ENCODE data around the gene ASB1.
"Not testable (repeated sequence)": the region's sequence is repeated elsewhere in the genome, so short reads cannot be mapped to it uniquely, and the experiment has no call there.

The ASB1 gene

DNA sequence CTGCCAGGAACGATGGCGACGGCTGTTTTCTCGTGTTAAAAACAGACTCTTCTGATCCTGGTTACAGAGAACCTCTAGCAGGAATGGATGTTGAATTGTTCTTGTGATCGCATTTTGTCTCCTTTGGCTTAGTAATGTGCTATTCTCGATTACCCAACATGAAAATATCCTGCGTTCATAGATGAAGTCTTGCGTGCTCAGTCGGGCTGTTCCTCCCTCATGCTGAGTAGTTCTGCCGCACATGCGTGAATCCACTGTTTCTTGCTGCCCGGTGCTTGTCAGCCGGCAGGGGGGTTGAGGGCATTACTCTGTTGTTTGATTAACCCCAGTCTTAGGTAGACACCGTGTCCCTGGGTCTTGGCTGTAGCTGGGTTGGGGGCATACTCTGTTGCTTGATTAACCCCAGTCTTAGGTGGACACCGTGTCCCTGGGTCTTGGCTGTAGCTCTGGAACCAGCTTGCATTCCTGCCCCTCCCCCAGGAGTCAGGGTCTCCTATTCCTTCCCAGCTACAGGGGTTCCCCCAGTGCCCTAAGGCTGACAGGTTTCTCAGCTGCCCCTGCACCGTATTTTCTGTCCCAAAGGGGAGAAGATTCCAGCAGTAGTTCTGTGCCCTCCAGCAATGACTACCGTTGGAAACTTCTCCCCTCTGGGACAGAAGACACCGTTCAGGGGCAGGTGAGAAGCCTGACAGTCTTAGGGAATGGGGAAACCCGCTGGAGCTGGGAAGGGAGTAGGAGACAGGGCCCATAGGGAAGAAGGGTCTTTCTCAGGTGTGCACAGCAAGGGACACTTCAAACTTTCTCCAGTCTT is 22.1 kb upstream of the ASB1 start:
- no peak for DNase-seq

DNA sequence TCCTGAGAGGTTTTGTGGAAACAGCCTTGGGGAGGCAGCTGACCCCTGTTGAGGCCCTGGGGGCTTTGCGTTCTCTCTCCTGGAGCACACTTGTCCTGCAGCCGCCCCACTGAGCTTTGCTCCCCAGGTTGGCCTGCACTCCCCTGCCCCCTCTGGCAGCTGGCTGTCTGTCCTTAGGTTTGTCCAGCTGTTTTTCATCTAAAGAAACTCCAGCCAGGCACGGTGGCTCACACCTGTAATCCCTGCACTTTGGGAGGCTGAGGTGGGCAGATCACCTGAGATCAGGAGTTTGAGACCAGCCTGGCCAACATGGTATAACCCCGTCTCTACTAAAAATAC is 21.5 kb upstream of the ASB1 start:
- not testable (repeated sequence) for DNase-seq

DNA sequence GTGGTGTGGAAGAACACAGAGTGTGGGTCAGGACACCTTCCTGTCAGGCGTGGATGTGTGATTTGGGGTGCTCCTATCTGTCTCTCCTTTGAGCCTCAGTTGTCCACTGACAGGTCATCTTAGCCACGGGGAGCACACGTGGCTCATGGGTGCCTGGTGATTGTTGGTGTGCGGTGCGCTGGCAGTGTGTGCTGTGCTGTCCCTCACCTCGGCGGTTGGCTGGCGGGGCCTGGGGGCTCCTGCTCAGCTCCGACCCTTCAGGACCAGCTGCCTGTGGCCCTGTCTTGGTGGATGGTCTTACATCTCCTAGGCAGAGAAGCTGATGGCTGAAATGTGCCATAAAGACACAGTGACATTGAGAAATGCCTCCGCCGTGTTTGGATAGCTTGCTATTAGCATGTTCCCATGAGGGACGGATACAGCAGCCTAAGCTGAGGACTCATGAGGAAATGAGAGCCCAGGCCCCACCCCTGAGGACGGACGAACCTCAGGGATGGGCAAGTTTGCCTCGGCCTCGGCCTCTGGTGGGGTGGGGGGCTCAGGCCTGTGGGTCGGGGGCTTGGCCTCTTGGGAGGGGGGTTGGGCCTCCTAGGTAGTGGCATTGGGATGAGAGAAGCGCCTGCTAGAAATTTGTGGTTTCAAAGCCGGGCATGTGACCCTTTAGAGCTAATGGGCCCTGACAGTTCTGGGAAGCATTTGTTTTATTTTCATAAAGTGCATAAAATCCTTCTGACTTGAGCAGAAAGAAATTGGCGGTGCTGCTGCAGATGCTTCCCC is 20.3 kb upstream of the ASB1 start:
- no peak for DNase-seq

DNA sequence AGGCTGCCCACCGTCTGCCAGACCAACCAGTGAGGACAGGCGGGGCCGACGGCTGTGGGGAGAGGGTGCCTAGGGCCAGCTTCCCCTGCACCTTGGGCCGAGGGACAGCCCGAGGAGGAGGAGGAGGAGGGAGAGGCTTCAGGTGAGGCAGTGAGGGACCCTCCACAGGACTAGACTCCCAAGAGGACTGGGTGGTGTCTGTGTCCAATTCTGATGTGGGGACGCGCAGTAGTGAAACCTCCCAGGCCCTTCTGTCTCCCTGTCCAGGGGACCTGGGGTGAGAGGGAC is 19.8 kb upstream of the ASB1 start:
- no peak for DNase-seq

DNA sequence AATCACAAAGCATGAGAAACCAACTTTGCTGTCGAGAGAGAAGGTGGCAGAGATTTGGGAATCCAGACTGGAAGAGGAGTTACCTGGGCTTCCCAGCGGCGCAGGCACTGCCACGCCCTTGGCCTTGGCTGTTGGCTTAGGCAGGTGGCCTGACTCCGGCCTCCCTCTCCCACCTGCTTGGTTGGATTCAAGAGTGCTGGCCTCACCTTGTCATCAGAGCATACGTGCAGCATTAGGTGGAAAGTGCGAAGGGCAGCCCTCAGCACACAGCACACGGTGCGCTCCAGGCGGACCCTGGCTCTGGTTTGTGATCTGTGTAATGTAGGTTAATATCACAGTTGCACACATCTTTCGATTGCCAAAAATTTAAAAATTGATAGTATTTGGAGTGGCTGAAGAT is 19.2 kb upstream of the ASB1 start:
- no peak for DNase-seq

DNA sequence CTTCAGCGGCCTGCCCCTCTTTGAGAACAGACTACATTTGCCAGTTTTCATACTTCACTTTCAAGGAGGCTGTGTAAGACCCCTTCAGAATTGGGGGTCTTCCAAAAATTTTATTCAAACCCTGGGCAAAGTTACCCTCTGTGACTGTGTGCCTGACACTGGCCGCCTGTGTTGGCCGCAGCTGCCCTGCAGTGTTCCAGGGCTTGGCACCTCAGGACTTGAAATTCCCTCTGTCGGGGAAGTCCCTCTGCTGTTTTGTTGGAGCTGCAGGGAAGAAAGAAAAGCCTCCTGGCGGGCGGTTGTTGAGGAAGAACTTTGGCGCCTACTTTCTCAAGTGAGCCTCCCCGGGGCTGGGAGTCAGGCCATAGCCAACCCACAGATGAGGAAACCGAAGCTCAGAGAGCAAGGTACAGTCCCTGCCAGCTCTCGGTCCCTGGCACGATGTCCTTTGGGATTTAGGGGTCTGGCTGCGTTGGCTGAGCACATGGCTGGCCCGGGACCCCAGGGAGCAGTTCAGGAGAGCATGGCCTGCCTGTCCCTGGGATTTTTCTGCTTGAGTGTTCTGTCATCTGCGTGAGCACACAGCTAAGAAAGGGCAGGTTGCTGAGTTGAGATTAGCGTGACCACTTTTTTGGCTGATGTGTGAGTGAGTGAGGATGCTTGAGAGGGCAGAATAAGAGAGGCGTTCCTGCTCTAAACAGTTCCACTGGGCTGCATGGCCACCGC is 17.9 kb upstream of the ASB1 start:
- no peak for DNase-seq

DNA sequence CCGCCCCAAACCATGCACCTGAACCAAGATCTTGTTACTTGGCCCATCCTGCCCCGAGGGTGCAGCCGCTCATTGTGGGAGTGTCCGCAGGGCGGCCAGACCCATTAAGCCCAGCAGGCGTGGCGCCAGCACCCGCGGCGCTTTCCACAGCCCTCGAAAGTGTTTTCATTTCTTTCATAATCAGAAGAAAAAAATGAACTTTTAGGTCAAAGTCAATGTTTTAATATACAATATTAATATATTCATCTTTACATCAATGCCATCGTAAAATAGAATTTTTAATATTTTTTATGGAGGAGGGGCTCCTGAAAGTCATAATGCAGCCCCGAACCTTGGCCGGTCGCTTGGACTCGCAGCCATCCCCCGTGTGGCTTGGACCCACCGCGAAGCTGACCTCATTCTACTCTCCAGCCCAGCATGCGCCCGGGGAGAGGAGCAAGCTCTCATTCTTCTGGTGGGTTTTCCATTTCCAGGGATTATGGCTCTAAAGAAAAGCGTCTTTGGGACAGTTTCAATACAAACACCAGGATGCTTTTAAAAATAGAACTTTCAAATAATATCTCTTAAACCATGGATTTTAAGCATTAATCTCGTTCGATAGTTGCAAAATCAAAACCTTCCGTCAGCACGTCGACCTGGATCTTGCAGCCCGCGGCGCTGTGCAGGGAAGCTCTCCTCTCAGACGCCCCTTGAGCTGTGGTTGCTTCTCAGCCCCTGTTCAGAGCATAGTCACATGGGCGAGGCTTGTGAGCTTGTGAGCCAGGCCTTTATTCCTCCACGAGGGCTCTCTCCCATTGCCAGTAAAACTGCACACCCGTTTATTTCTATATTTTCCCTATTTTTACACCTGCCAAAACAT is 17.2 kb upstream of the ASB1 start:
- DNase-seq = no peak

DNA sequence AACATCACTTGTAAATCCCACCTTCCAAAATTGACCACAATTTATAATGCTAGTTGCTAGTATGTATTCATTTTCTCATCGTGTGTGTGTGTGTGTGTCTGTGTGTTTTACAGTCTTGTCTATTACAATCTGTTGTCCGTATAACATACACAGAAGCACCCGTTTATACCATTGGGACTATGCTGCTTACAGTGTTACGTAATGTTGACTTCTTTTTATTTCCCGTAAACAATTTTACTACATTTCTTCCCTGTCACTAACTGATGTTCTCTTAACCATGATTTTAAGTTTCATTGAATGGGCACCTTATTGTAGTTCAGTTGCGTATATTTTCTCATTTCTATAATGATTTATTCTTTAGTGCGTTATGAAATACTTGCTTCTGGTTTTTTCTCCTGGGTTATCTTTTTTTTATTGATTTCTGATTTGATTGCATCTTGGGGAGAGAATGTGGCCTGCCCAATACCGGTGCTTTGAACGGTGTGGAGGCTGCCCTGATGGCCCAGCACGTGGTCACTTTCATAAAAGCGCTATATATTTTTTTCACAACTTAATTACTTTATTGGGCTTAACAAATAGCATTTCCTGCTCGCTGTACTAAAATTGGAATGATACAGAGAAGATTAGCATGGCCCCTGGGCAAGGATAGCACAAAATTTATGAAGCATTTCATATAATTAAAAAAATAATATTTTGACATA is 14.5 kb upstream of the ASB1 start:
- DNase-seq = no peak

DNA sequence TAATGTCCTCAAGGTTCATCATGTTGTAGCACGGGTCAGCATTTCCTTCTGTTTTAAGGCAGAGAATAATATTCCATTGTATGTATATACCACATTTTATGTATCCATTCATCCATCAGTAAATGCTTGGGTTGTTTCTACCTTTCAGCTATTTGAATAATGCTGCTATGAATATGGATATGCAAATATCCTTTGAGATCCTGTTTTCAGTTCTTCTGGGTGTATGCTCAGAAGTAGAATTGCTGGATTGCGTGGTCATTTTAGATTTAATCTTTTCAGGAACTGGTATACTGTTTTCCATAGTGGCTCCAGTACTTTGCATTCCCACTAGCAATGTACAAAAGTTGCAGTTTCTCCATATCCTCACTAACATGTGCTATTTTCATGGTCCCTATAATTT is 13.4 kb upstream of the ASB1 start:
- no peak for DNase-seq

DNA sequence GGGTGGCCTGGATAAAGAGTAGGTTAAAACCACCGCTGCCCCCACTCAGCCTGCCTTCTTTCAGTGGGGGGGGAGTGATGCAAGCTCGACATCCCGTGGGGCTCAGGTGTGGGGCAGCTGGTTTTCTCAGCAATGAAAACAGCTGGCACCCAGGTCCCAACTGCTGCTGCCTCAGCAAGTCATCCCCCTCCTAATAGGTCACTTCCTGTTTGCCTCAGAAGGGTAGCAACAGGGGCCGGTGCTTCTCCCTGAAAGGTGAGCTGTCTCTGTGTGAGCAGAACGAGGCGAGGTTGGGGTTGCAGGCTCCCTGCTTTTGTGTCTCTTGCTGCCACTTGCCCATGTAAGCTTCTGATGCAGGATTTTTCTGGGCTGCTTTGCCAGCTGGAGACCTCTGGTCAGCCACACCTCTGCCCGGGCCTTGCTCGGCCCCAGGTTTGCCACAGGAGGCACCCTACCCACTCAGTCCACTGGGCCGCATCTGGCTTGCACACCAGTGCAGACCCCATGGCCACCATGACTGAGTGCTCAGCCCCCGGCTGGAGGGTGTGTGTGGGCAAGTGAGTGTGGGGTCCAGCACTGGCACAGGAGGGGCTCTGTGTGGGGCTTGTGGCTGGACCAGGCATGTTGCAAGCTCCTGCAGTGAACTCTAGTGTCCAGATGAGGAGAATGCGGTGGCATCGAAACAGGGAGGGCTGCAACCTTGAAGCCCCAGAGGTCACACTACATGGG is 11.5 kb upstream of the ASB1 start:
- peak in 2 of 4 experiments; percentile 10 to 15 for DNase-seq

DNA sequence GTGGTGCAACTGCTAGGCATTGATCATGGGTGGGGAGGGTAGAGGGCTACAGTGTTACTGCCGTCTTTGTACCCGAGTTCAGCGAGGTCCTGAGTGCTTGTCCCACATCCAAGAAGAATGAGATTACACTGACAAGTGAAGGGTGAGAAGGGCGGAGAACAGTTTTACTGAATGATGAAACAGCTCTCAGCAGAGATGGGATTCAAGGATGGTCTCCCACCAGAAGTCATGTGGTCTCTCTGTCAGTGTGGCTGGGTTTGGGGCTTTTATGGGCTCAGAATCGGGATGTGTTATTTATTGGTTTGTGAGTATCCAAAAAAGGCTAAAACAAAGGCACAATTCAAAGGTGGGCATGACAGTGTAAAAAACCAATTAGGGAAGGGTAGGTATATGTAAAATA is 10.8 kb upstream of the ASB1 start:
- DNase-seq = no peak

DNA sequence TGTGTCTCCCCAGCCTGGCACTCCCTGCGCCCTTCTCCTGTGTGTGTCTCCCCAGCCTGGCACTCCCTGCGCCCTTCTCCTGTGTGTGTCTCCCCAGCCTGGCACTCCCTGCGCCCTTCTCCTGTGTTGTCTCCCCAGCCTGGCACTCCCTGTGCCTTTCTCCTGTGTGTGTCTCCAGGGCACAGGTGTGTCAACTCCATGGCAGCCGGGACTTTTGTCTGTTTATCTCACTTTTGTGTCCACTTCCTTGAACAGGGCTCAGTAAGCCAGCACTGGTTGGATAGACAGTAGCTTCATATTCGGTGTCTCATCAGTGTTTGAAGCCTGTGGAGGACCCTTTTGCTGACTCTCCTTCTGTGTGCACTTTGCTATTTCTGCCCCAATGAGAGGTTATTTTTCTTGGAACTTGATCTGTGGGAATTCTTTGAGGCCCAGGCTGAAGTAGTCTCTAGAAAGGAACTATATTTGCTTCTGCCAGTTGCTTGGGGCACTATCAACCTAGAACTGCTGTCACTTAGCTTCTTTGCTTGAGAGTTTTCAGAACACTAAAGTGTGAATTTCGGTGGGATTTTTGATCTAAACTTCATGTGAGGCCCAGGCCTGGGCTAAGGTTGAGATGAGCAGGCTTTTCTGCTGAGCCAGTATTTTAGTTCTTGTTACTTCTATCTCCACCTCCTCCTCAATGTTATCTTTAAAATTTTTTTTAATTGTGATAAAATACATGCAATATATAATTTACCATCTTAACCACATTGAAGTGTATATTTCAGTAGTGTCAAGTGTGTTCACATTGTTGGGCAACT is 8.3 kb upstream of the ASB1 start:
- no peak for DNase-seq

DNA sequence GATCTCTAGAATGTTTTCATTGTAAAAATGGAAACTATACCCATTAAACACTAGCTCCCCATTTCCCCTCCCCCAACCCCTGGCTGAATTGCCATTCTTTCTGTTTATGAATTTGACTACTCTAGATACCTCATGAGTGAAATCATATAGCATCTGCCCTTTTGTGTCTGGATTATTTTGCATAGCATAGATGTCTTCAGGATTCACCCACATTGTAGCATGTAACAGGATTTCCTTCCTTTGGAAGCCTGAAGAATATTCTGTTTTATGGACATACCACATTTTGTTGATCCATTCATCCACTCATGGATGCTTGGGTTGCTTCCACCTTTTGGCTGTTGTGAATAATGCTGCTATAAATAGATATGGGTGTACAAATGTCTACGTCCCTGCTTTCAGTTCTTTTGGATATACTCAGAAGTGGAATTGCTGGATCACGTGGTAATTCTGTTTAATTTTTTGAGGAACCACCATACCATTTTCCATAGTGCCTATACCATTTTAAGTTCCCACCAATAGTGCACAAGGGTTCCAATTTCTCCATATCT is 7.7 kb upstream of the ASB1 start:
- DNase-seq = no peak

DNA sequence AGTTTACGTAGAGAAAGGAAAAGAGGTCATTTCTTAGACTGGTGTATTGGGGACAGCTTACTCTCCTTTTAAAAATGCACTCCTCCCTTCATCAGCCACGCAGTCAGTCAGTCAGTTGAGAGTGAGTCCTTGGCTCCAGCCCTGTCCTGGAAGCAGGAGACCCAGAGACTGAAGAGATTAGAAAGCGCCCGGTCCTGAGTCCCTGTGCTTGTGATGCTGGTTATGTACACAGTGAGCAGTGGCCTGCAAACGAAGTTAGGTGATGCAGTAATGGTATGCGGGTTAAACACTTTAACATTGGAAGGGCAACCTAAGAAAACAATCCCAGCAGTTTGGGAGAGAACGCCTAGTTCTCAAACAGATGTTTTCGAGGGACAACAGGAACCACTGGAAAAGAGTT is 6.3 kb upstream of the ASB1 start:
- no peak for DNase-seq

DNA sequence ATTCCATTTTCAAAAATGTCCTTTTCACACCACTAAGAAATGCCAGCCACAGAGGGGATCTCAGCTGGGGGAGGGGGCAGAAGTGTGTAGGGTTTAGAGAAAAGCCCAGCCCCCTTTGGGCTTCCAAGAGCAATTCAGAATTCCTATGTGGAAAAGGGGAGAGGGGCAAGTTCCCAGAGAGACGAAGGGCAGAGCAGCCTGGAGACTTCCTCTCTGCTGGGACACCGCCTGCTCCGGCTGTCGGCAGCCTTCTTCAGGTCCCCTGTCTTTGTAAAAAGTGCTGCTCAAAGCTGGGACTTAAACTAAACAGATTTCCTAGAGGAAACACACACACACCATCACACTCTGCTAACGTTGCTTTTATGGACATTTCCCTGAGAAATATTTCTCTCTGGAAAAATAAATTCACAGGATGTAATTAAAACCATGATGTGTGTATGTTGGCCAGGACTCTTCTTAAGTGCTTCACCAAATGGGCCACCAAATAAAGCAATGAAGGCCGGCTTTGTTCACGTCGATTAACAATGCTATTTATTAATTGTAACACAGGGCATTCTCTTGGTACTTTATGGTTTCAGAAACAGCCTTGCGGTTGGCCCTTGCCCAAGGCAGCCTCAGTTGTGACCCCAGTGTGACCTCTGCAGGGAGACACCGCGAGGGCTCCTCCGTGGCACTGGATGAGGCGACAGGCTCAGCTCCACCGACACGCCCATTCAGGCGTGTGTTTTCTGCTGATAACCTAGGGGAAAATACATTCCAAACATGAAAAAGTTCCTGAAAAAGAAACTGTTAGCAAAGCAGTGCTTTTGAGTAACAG is 5.6 kb upstream of the ASB1 start:
- DNase-seq = no peak

DNA sequence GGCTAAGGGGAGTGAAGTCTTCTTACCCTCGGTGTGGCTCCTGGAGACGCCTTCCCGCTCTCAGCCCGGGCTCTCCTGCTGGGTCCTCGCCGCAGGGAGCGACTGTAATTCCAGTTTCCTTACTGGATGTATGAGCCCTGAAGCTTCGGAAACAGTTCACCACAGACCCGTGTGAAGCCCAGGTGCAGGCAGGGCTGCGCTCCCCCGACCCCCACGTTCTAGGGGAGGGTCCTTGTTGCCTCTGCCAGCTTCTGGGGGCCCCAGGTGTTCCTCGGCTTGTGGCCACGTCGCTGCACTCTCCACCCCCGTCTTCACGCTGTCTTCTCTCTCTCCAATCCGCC is 5.1 kb upstream of the ASB1 start:
- DNase-seq = no peak

DNA sequence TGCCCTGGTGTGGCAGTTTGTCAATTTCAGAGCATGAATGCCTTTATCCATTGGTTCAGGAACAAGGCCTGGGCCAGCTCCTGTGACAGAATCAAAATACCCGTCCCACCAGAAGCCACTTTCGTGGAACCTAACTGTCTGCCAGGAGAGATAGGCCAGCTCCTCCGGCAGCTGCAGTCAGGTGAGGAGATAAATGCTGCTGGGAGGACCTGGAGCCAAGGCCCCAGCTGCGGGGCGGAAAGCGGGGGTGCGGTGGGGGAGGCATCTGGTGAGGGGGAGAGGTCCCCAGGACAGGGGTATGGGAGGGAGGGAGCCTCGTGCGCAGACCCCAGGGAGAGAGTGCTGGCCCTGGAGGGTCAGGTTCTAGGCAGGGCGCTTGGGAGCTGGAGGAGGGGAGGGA is 4.4 kb upstream of the ASB1 start:
- no peak for DNase-seq

DNA sequence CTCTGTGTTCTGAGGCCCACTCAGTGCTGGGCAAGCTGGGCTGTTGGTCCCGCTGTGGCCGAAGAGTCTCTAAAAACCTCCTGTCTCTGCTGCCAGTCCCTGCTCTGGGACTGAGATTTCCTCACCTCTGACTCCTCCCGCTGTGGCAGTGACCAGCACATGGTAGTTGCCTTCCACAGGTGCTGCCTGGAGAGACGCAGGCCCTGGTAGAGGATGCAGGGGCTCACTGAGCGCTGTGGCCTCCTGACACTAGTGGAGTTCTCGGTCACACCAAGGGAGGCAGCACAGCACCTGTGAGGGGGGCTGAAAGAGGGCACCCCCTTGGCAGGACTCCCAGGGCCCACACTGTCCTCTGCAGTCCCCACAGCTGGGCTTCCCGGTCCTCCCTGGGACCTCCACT is 3.8 kb upstream of the ASB1 start:
- DNase-seq = no peak

DNA sequence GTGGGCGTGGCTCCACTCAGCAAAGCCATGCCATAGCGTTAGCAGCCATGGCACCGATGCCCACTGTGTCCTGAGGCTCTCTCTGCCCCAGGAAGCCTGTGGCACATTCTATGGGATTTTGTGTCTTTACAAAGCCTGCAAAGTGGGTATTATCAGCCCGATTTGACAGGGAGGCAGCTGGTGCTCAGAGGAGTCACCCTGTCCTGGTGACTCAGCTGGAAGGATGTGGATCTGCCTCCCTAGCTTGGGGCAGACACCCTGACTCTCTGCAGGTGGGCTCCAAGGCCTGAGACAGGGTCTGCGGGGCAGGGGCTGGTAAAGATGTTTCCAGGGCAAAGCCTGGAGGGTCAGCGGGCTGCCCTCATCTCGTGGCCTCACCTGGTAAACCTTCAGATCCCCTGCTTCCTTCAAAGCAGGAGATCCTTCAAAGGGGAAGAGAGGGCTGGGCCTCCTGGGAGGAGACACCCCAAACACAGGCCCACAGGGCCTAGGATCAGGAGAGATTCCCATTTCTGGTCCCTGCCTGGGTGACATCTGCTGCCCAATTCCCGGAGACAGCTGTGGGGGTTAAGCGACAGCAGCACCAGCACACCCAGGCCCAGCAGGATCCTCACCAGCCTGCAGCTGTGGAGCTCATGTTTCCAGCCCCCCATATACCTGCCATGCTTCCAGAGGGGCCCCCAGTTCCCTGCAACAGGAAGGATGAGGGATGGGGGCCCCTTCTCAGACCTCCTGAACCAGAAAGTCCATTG is 3.0 kb upstream of the ASB1 start:
- no peak for DNase-seq

Data from activated CD4-positive, CD25-positive, alpha-beta regulatory T cell (primary cell).